GM19239 (cell line): Measurements from ENCODE around the gene MDH2.
"Not testable (repeated sequence)": the region's sequence is repeated elsewhere in the genome, so short reads cannot be mapped to it uniquely, and the experiment has no call there.

Experiments
- DNase-seq: peaks from one replicate; pipeline ENCODE4 v3.0.0; 2011; ENCODE audit warnings: low spot score; ENCODE audit not compliant: insufficient read length
- FAIRE-seq: peaks from 2 replicates; lab custom pipeline; 2011; peaks lifted over from hg19 to GRCh38; lab: Jason Lieb, UNC

The MDH2 gene

DNA sequence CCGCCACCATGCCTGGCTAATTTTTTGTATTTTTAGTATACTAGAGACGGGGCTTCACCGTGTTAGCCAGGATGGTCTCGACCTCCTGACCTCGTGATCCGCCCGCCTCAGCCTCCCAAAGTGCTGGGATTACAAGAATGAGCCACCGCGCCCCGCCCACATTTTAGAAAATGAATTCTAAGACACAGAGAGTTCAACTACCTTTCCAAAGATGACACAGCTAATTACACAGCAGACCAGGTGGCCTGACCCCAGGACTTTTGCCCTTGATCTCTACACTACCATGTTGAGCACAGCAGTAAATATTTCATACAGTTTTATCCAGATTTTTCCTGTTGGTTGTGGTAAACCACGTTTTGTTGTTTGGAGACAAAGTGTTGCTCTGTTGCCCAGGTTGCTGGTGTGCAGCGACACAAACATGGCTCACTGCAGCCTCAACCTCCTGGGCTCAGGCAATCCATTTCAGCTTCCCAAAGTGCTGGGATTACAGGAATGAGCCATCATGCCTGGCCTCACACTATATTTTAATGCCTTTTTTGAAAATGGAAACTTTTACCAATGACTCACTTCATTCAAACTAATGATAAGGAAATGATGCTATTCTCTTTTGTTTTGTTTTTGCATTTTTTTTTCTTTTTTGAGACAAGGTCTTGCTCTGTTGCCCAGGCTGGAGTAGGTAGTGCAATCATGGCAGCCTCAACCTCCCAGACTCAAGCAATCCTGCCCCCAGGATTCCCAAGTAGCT is 54.0 kb downstream of the MDH2 start:
- not testable (repeated sequence) for DNase-seq, FAIRE-seq

DNA sequence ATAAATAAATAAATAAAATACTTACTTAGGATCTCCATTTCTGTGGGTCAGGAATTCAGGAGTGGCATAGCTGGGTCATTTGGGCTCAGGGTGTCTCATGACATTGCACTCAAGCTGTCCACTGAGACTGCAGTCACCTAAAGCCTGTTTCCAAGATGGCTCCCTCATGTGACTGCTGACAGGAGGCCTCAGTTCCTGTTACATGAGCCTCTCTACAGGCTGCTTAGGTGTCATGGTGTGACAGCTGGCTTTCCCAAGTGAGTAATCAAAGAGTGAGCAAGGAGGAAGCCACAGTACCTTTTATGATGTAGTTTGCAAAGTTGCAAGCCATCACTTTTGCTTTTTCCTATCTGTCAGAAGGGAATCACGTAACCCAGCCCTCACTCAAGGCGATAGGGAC is 55.9 kb downstream of the MDH2 start:
- FAIRE-seq, DNase-seq: not testable (repeated sequence)

GRCh38 chr7:76106130-76106529 is 58.2 kb downstream of the MDH2 start:
- FAIRE-seq, DNase-seq: not testable (repeated sequence)

DNA sequence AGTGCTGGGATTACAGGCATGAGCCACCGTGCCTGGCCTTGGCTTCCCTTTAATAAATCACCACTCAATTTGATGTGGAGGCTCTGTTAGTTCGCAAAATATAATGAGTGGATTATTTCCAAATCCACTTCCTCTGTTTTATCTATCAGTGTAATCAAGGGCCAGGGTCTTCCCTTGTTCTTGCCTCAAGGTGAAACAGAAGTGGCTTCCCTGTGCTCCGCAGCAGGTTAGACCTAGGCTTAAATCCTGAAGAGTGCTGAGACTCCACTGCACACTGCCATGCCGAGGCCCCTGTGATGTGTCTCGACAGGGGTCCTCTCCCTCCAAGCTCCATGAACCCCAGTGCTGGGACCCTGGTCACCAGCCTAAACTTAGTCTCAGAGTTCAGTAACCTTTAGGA is 59.0 kb downstream of the MDH2 start:
- FAIRE-seq: no peak
- DNase-seq: no peak

- FAIRE-seq: no peak
These were observed 60.8 kb downstream of the MDH2 start for GRCh38 chr7:76108540-76109233.

GRCh38 chr7:76113042-76113630 is 65.2 kb downstream of the MDH2 start:
- FAIRE-seq, DNase-seq: not testable (repeated sequence)

More at GRCh38 chr7:76108540-76109233, 60.8 kb downstream of the MDH2 start:
- DNase-seq: no peak

DNA sequence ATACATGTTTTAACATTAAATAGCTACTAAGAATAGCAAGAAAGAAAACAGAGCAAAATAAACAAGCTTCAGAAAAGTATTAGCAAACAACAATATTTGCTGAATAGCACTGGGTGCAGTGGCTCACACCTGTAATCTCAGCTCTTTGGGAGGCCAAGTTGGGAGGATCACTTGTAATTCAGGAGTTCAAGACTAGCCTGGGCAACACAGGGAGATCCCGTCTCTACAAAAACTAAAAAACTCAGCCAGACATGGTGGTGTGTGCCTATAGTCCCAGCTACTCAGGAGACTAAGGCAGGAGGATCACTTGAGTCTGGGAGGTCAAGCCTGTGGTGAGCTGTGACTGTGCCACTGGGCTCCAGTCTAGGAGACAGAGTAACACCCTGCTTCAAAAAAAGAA is 66.8 kb downstream of the MDH2 start:
- not testable (repeated sequence) for DNase-seq, FAIRE-seq
